Caco-2 (cell line): ENCODE results near the gene C11orf54. TPM values are rescaled to one million over a fixed set of nuclear protein-coding genes. Genes with fewer than 3 reads are reported as not detected.

ENCODE experiments used
- BruUV-seq: library from RNA; stranded (reverse); fragments of 400-500 nt; replicated peaks from 2 replicates; lab custom pipeline; 2021; lab: Mats Ljungman, UMichigan
- CTCF ChIA-PET: fragments of 300-600 bp; sonication (Branson Sonifier 250); formaldehyde crosslinking; loops from one replicate; lab custom pipeline; 2022; ENCODE audit warnings: antibody characterized with exemption; lab: Charles Lee
- POLR2A ChIA-PET: fragments of 300-600 bp; sonication (Branson Sonifier 250); formaldehyde crosslinking; loops from one replicate; lab custom pipeline; 2022; ENCODE audit warnings: antibody characterized with exemption; lab: Charles Lee
- DNase-seq, 2 experiments: peaks; one replicate each; pipeline versions ENCODE4 v3.0.0 to v3.0.0-alpha.2; 2020 to 2022
- H3K27me3 ChIP-seq: replicated peaks from 2 replicates; pipeline ENCODE4 v1.6.0; 2011; ENCODE audit warnings: low read length; ENCODE audit not compliant: control insufficient read depth, insufficient read depth
- H3K36me3 ChIP-seq: 2 replicates; pipeline ENCODE4 v1.5.1; 2011; ENCODE audit warnings: low read length; ENCODE audit not compliant: control insufficient read depth, insufficient read depth
- H3K4me1 ChIP-seq: fragments of 250-450 bp; sonication (Bioruptor Pico); 2 replicates; pipeline ENCODE4 v1.5.1; 2020; ENCODE audit warnings: mild to moderate bottlenecking
- H3K4me3 ChIP-seq: 2 replicates; pipeline ENCODE4 v1.5.1; 2011; ENCODE audit warnings: low read depth, mild to moderate bottlenecking, control low read depth, low read length
- H3K9me3 ChIP-seq: fragments of 250-450 bp; sonication (Bioruptor Pico); 2 replicates; pipeline ENCODE4 v1.5.1; 2020; ENCODE audit warnings: mild to moderate bottlenecking, moderate library complexity
- H3K27ac Mint-ChIP-seq: one replicate; pipeline ENCODE4 v1.8.0; 2022; ENCODE audit warnings: mixed read lengths; ENCODE audit not compliant: unreplicated experiment
- H3K27me3 Mint-ChIP-seq: one replicate; pipeline ENCODE4 v1.8.0; 2022; ENCODE audit warnings: mixed read lengths; ENCODE audit not compliant: insufficient read depth, unreplicated experiment
- H3K36me3 Mint-ChIP-seq: one replicate; pipeline ENCODE4 v1.8.0; 2022; ENCODE audit warnings: mild to moderate bottlenecking, mixed read lengths; ENCODE audit not compliant: insufficient read depth, unreplicated experiment
- H3K4me1 Mint-ChIP-seq: one replicate; pipeline ENCODE4 v1.8.0; 2022; ENCODE audit warnings: low read depth, mixed read lengths; ENCODE audit not compliant: unreplicated experiment
- H3K4me3 Mint-ChIP-seq: one replicate; pipeline ENCODE4 v1.8.0; 2022; ENCODE audit warnings: mild to moderate bottlenecking, moderate library complexity, mixed read lengths; ENCODE audit not compliant: unreplicated experiment
- H3K9me3 Mint-ChIP-seq: one replicate; pipeline ENCODE4 v1.8.0; 2022; ENCODE audit warnings: mixed read lengths; ENCODE audit not compliant: unreplicated experiment
- CTCF ChIP-seq, 2 experiments: fragments of 200-600 bp in 1 of 2; IDR thresholded peaks; 1 replicate in 1 of 2; 2 replicates in 1 of 2; pipeline versions ENCODE4 v1.5.1 to v1.8.0; 2011 to 2022; ENCODE audit warnings: antibody characterized with exemption in 1 of 2, control low read depth in 1 of 2, inconsistent platforms in 1 of 2, low read depth in 1 of 2, low read length in 1 of 2, mild to moderate bottlenecking in 1 of 2, moderate library complexity in 1 of 2; ENCODE audit not compliant: insufficient read depth in 1 of 2, severe bottlenecking in 1 of 2, unreplicated experiment in 1 of 2
- intact Hi-C: fragments of 100-400 bp; cut with micrococcal nuclease; formaldehyde crosslinking; loops from one replicate; pipeline ENCODE4 v1.10.0; 2022; ENCODE audit not compliant: unreplicated experiment
- total RNA-seq: library from RNA; stranded (reverse); gene quantifications from 2 replicates; pipeline ENCODE4 v1.2.3, GENCODE V29; 2022

The C11orf54 gene
- total RNA-seq, 1 experiment from 2014 or later = 20.7 TPM

GRCh38 chr11:93694557-93694956 lies 46.9 kb upstream of the C11orf54 start:
- H3K36me3 ChIP-seq = peaks cover 5% of the 10 kb centered on the region; the same call in 1 of the 2 replicates
- Mint-ChIP-seq H3K4me3 (no peak overlapping the region), H3K9me3 (no peaks in the 10 kb centered on the region), H3K27me3 (no peaks in the 10 kb centered on the region), H3K4me1 (no peaks in the 10 kb centered on the region), H3K36me3 (peaks cover 85% of the 10 kb centered on the region), H3K27ac (no peak overlapping the region)
- no peak for DNase-seq
- no peaks in the 10 kb centered on the region for H3K9me3 ChIP-seq
- TF ChIP-seq CTCF (IDR thresholded peaks at IDR 0.05; ENCODE audit: insufficient read depth in 1 of 2, low read depth in 1 of 2, low read length in 1 of 2, severe bottlenecking in 1 of 2, unreplicated experiment in 1 of 2) = no peak
- ChIA-PET POLR2A (no interaction called here), CTCF (no interaction called here)
- H3K4me1 ChIP-seq = no peaks in the 10 kb centered on the region
- intact Hi-C loops = loop anchor here (1.0 kb wide), 1 partner anchor 460 kb away; no protein-coding TSS in a partner anchor
- no peaks in the 10 kb centered on the region for H3K27me3 ChIP-seq
- H3K4me3 ChIP-seq = no peak overlapping the region
- no TSS peak for BruUV-seq

DNA sequence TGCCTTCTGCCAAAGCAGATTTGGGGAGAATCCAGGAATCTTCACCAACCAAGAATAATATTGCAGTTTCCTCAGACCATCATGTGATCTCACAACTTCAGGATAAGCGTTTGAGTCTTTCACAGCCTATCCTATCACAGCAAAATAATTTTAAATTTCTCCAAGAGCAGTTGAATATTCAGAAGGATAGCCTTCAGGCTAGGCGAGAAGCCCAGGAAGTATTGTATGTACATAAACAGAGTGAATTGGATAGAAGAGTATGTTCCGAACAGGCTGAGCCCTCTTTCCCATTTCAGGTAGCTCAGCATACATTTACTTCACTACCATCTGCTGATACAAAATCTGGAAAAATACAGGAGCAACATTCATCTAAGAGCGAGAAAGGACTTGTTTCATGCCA lies 43.9 kb upstream of the C11orf54 start:
- H3K4me3 Mint-ChIP-seq = no peak overlapping the region
- intact Hi-C loops = no loop called here
- no peaks in the 10 kb centered on the region for H3K27me3 Mint-ChIP-seq
- Histone ChIP-seq H3K36me3 (peaks cover 5% of the 10 kb centered on the region), H3K4me3 (no peak overlapping the region), H3K9me3 (no peaks in the 10 kb centered on the region), H3K4me1 (no peaks in the 10 kb centered on the region), H3K27me3 (no peaks in the 10 kb centered on the region)
- H3K4me1 Mint-ChIP-seq = no peaks in the 10 kb centered on the region
- POLR2A ChIA-PET = no interaction called here
- H3K27ac Mint-ChIP-seq = no peak overlapping the region
- peaks cover 93% of the 10 kb centered on the region for H3K36me3 Mint-ChIP-seq
- DNase-seq = no peak
- CTCF ChIA-PET = no interaction called here
- no TSS peak for BruUV-seq
- H3K9me3 Mint-ChIP-seq = no peaks in the 10 kb centered on the region
- TF ChIP-seq CTCF (IDR thresholded peaks at IDR 0.05; ENCODE audit: insufficient read depth in 1 of 2, low read depth in 1 of 2, low read length in 1 of 2, severe bottlenecking in 1 of 2, unreplicated experiment in 1 of 2) = no peak

DNA sequence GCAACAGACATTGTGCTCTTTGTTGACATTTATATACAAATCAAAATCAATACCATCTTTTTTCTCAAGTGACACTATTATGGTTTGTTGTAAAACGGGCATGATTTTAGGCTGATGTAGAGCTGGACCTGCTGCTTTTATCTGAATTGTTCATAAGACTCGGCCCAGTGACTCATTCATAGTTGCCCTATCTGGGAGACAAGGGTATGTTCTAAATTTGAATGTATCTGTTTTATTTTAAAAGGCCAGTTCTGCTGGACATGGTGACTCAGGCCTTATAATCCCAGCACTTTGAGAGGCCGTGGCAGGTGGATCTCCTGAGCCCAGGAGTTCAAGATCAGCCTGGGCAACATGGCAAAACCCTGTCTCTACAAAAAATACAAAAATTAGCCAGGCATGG lies 40.6 kb upstream of the C11orf54 start:
- CTCF ChIA-PET = no interaction called here
- H3K36me3 ChIP-seq = peaks cover 12% of the 10 kb centered on the region
- POLR2A ChIA-PET = no interaction called here
- peaks cover 98% of the 10 kb centered on the region for H3K36me3 Mint-ChIP-seq
- H3K9me3 Mint-ChIP-seq = no peaks in the 10 kb centered on the region
- H3K27me3 Mint-ChIP-seq = no peaks in the 10 kb centered on the region
- no TSS peak for BruUV-seq
- no peak for DNase-seq
- no peak overlapping the region for H3K4me3 Mint-ChIP-seq
- no peaks in the 10 kb centered on the region for H3K4me1 ChIP-seq
- H3K27ac Mint-ChIP-seq = no peak overlapping the region
- H3K4me3 ChIP-seq = no peak overlapping the region
- no peak for TF ChIP-seq CTCF (IDR thresholded peaks at IDR 0.05; ENCODE audit: insufficient read depth in 1 of 2, low read depth in 1 of 2, low read length in 1 of 2, severe bottlenecking in 1 of 2, unreplicated experiment in 1 of 2)
- no peaks in the 10 kb centered on the region for H3K27me3 ChIP-seq
- no peaks in the 10 kb centered on the region for H3K4me1 Mint-ChIP-seq
- H3K9me3 ChIP-seq = no peaks in the 10 kb centered on the region
- intact Hi-C loops = no loop called here
